ENCODE measurements around the gene SETBP1.

Gene SETBP1

DNA sequence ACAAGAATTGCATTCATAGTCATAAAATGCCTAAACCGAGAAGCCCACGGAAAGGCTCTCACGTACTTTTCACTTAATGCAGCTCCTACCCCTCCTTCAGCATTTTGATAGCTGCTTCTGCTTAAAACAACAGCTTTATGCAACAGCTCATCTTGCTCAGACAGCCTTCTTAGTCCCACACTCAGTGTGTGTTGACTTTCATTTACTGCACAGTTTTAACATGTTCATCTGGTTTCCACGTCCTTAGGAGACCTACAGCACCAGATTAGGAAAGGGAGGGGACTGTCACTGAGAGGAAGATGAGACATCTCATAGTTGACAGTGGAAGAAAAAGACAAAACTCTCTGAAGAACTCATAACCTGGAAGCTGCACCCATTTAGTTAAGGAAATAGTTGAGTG lies 435.4 kb downstream of the SETBP1 start:
- DNase-seq: peak in 9 of 42 donors; percentile 7 to 56 (median 31)
- intact Hi-C loops (cut with DNase I): no loop called here
